GM18858 (cell line): ENCODE results near the gene CLPX.
A peak's percentile ranks its signal among the peaks of the same experiment; 100 is the strongest.
"Not testable (repeated sequence)": the region's sequence is repeated elsewhere in the genome, so short reads cannot be mapped to it uniquely, and the experiment has no call there.

ENCODE experiments used
- ATAC-seq: cut with Tn5 transposase; IDR thresholded peaks from one replicate; pipeline ENCODE4 v1.9.1; 2021; ENCODE audit not compliant: unreplicated experiment

CLPX gene

GRCh38 chr15:65184868-65185717, at the start of gene CLPX:
Gene CLPX, minus strand, starts transcription at chr15:65185342. Its CDS starts 189 bp downstream, at chr15:65185153.
- ATAC-seq, result peak; percentile 65

- ATAC-seq, result no peak
Measured at GRCh38 chr15:65233696-65234095, 48.6 kb upstream of the CLPX start.

GRCh38 chr15:65232520-65232919, 47.4 kb upstream of the CLPX start:
- no peak for ATAC-seq

- ATAC-seq, result no peak
Measured at GRCh38 chr15:65231306-65231705, 46.2 kb upstream of the CLPX start.

- ATAC-seq, result not testable (repeated sequence)
Measured at GRCh38 chr15:65226901-65227300, 41.8 kb upstream of the CLPX start.

- ATAC-seq, result no peak
Measured at GRCh38 chr15:65226221-65226620, 41.1 kb upstream of the CLPX start.

GRCh38 chr15:65223996-65224395, 38.9 kb upstream of the CLPX start:
- ATAC-seq, result no peak

- ATAC-seq, result no peak
Measured at GRCh38 chr15:65222891-65223290, 37.7 kb upstream of the CLPX start.

- ATAC-seq, result no peak
Measured at GRCh38 chr15:65221697-65222096, 36.6 kb upstream of the CLPX start.

GRCh38 chr15:65219137-65219536, 34.0 kb upstream of the CLPX start:
- no peak for ATAC-seq

GRCh38 chr15:65217526-65218482, 32.7 kb upstream of the CLPX start:
- ATAC-seq, result no peak

- ATAC-seq, result no peak
Measured at GRCh38 chr15:65215496-65215895, 30.4 kb upstream of the CLPX start.

- no peak for ATAC-seq
Measured at GRCh38 chr15:65214010-65214409, 28.9 kb upstream of the CLPX start.

- no peak for ATAC-seq
Measured at GRCh38 chr15:65213241-65213640, 28.1 kb upstream of the CLPX start.

GRCh38 chr15:65212097-65212496, 27.0 kb upstream of the CLPX start:
- no peak for ATAC-seq

GRCh38 chr15:65211482-65211982, 26.4 kb upstream of the CLPX start:
- ATAC-seq, result no peak

GRCh38 chr15:65210770-65211481, 25.8 kb upstream of the CLPX start, which contains the start of gene CILP:
Gene CILP, minus strand, starts transcription at chr15:65211473. Its CDS starts 1,718 bp downstream, at chr15:65209755.
- no peak for ATAC-seq

- no peak for ATAC-seq
Measured at GRCh38 chr15:65209701-65210643, 24.8 kb upstream of the CLPX start.

- no peak for ATAC-seq
Measured at GRCh38 chr15:65208647-65209046, 23.5 kb upstream of the CLPX start.
